ENCODE data around the gene SMC3.
A peak's percentile ranks its signal among the peaks of the same experiment; 100 is the strongest.
"Not testable (repeated sequence)": the region's sequence is repeated elsewhere in the genome, so short reads cannot be mapped to it uniquely, and the experiment has no call there.

SMC3 gene

GRCh38 chr10:110567201-110568054 is at the start of gene SMC3:
Gene SMC3 (plus strand): TSS chr10:110567695. CDS start chr10:110567817, 122 bp downstream.
- FAIRE-seq: peak; percentile 93

GRCh38 chr10:110522365-110522988 is 45.0 kb upstream of the SMC3 start:
- no peak for FAIRE-seq

- no peak for FAIRE-seq
Observed at GRCh38 chr10:110523736-110524135, 43.8 kb upstream of the SMC3 start.

GRCh38 chr10:110524179-110524858 is 43.2 kb upstream of the SMC3 start:
- FAIRE-seq: no peak

- no peak for FAIRE-seq
Observed at GRCh38 chr10:110524859-110525232, 42.6 kb upstream of the SMC3 start.

- FAIRE-seq: no peak
Observed at GRCh38 chr10:110525349-110526260, 41.9 kb upstream of the SMC3 start.

GRCh38 chr10:110527731-110528171 is 39.7 kb upstream of the SMC3 start:
- FAIRE-seq: no peak

GRCh38 chr10:110528224-110528996 is 39.1 kb upstream of the SMC3 start:
- no peak for FAIRE-seq

- not testable (repeated sequence) for FAIRE-seq
Observed at GRCh38 chr10:110528997-110529524, 38.4 kb upstream of the SMC3 start.

- FAIRE-seq: no peak
Observed at GRCh38 chr10:110529596-110530011, 37.9 kb upstream of the SMC3 start.

GRCh38 chr10:110530131-110530831 is 37.2 kb upstream of the SMC3 start:
- no peak for FAIRE-seq

GRCh38 chr10:110531687-110532086 is 35.8 kb upstream of the SMC3 start:
- FAIRE-seq: no peak

GRCh38 chr10:110532628-110533027 is 34.9 kb upstream of the SMC3 start:
- not testable (repeated sequence) for FAIRE-seq

GRCh38 chr10:110533149-110533548 is 34.3 kb upstream of the SMC3 start:
- FAIRE-seq: no peak

- FAIRE-seq: no peak
Observed at GRCh38 chr10:110534571-110534970, 32.9 kb upstream of the SMC3 start.

GRCh38 chr10:110535958-110536891 is 31.3 kb upstream of the SMC3 start:
- no peak for FAIRE-seq

GRCh38 chr10:110539091-110539490 is 28.4 kb upstream of the SMC3 start:
- no peak for FAIRE-seq

- FAIRE-seq: no peak
Observed at GRCh38 chr10:110540031-110540430, 27.5 kb upstream of the SMC3 start.

GRCh38 chr10:110544958-110545537 is 22.4 kb upstream of the SMC3 start:
- FAIRE-seq: no peak

Measured in A204.1 (cell line).